GM18507 (cell line): ENCODE results near the gene JPH3.

Experiments
- DNase-seq: peaks from one replicate; pipeline ENCODE4 v3.0.0; 2011; ENCODE audit warnings: low read depth; ENCODE audit not compliant: insufficient read length; ENCODE audit errors: extremely low spot score
- FAIRE-seq: peaks from 2 replicates; lab custom pipeline; 2011; peaks lifted over from hg19 to GRCh38; lab: Jason Lieb, UNC

The JPH3 gene

GRCh38 chr16:87621550-87621829 is 19.2 kb downstream of the JPH3 start:
- no peak for FAIRE-seq

GRCh38 chr16:87621976-87622713 is 19.8 kb downstream of the JPH3 start:
- FAIRE-seq (no peak), DNase-seq (no peak)

More at GRCh38 chr16:87621550-87621829, 19.2 kb downstream of the JPH3 start:
- DNase-seq, result no peak

GRCh38 chr16:87622756-87623319 is 20.5 kb downstream of the JPH3 start:
- DNase-seq (no peak), FAIRE-seq (no peak)

GRCh38 chr16:87625241-87625797 is 23.0 kb downstream of the JPH3 start:
- FAIRE-seq (no peak), DNase-seq (no peak)

- FAIRE-seq, result no peak
These were observed 24.1 kb downstream of the JPH3 start for GRCh38 chr16:87626401-87626800.

GRCh38 chr16:87626905-87627304 is 24.6 kb downstream of the JPH3 start:
- FAIRE-seq (no peak), DNase-seq (no peak)

More at GRCh38 chr16:87626401-87626800, 24.1 kb downstream of the JPH3 start:
- no peak for DNase-seq

GRCh38 chr16:87627542-87628245 is 25.4 kb downstream of the JPH3 start:
- DNase-seq (no peak), FAIRE-seq (no peak)

GRCh38 chr16:87628246-87628923 is 26.1 kb downstream of the JPH3 start:
- no peak for DNase-seq
- FAIRE-seq, result no peak

GRCh38 chr16:87628940-87629339 is 26.6 kb downstream of the JPH3 start:
- no peak for FAIRE-seq

GRCh38 chr16:87631067-87631466 is 28.8 kb downstream of the JPH3 start:
- no peak for DNase-seq
- FAIRE-seq, result no peak

More at GRCh38 chr16:87628940-87629339, 26.6 kb downstream of the JPH3 start:
- no peak for DNase-seq

- FAIRE-seq (no peak), DNase-seq (no peak)
These were observed 32.1 kb downstream of the JPH3 start for GRCh38 chr16:87634411-87634810.

GRCh38 chr16:87635541-87636049 is 33.3 kb downstream of the JPH3 start:
- DNase-seq (peak; percentile 49), FAIRE-seq (peak; percentile 85)

GRCh38 chr16:87636050-87636684 is 33.9 kb downstream of the JPH3 start:
- peak; percentile 77 for FAIRE-seq

GRCh38 chr16:87636741-87637140 is 34.4 kb downstream of the JPH3 start:
- DNase-seq (no peak), FAIRE-seq (no peak)

More at GRCh38 chr16:87636050-87636684, 33.9 kb downstream of the JPH3 start:
- peak; percentile 61 for DNase-seq

- no peak for DNase-seq
- FAIRE-seq, result no peak
These were observed 35.0 kb downstream of the JPH3 start for GRCh38 chr16:87637357-87637756.

- FAIRE-seq (no peak), DNase-seq (no peak)
These were observed 36.4 kb downstream of the JPH3 start for GRCh38 chr16:87638736-87639135.

GRCh38 chr16:87641721-87642120 is 39.4 kb downstream of the JPH3 start:
- DNase-seq (no peak), FAIRE-seq (no peak)

GRCh38 chr16:87642491-87642890 is 40.2 kb downstream of the JPH3 start:
- FAIRE-seq (no peak), DNase-seq (no peak)

- no peak for FAIRE-seq
- DNase-seq, result no peak
These were observed 41.9 kb downstream of the JPH3 start for GRCh38 chr16:87644186-87644585.
